ENCODE measurements around the gene NDUFS6.

The NDUFS6 gene

DNA sequence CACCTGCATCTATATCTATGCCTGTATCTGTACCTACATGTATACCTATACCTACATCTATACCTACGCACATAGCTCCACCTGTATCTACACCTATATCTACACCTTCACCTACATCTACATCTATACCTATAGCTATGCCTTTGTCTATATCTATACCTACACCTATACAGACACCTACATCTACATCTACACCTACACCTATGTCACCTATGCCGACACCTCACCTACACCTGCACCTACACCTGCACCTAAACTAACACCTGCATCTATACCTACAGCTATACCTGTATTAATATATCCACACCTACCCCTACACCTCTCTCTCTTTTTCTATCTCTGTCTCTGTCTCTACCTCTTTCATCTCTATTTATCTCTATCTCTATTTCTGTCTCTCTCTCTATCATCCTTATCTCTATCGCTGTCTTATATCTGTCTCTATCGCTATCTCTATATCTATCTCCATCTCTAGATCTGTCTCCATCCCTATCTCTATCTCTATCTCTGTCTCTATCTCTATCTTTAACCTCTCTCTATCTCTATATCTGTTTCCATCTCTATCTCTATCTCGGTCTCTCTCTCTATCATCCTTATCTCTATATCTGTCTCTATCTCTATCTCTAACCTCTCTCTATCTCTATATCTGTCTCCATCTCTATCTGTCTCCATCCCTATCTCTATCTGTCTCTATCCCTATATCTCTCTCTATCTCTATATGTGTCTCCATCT is 43.7 kb downstream of the NDUFS6 start:
- no peak overlapping the region for H3K4me3 ChIP-seq (ENCODE audit: low read depth, low read length)
- TF ChIP-seq, protein P1, sequence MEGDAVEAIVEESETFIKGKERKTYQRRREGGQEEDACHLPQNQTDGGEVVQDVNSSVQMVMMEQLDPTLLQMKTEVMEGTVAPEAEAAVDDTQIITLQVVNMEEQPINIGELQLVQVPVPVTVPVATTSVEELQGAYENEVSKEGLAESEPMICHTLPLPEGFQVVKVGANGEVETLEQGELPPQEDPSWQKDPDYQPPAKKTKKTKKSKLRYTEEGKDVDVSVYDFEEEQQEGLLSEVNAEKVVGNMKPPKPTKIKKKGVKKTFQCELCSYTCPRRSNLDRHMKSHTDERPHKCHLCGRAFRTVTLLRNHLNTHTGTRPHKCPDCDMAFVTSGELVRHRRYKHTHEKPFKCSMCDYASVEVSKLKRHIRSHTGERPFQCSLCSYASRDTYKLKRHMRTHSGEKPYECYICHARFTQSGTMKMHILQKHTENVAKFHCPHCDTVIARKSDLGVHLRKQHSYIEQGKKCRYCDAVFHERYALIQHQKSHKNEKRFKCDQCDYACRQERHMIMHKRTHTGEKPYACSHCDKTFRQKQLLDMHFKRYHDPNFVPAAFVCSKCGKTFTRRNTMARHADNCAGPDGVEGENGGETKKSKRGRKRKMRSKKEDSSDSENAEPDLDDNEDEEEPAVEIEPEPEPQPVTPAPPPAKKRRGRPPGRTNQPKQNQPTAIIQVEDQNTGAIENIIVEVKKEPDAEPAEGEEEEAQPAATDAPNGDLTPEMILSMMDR (IDR thresholded peaks at IDR 0.05; ENCODE audit: low read depth, low read length): no peak

DNA sequence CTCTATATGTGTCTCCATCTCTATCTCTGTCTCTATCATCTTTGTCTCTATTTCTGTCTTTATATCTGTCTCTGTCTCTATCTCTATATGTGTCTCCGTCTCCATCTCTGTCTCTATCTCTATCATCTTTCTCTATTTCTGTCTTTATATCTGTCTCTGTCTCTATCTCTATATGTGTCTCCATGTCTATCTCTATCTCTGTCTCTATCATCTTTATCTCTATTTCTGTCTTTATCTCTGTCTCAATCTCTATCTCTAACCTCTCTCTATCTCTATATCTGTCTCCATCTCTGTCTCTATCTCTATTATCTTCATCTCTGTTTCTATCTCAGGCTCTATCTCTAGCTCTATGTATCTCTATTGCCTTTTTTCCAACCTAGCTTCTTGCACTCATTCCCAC is 44.5 kb downstream of the NDUFS6 start:
- H3K4me3 ChIP-seq (ENCODE audit: low read depth, low read length): no peak overlapping the region
- TF ChIP-seq, protein P1 (IDR thresholded peaks at IDR 0.05; ENCODE audit: low read depth, low read length): no peak

DNA sequence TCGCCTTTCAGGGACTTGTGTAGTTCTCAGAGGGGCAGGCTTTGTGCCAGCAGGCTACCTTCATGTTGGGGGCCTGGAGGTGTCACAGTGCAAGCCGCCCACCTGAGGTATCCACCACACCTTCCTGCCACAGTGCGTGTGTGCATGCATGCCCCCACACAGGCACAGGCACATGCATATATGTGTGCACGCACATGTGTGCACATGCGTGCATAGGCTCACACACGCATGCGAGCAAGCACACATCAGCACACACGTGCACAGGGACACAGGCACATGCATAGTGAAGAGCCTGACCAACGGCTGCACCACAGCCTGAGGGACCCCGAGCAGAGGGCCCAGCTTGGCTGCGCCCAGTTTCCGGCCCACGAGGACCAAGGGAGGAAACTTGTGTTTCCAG is 45.4 kb downstream of the NDUFS6 start:
- no peak overlapping the region for H3K4me3 ChIP-seq (ENCODE audit: low read depth, low read length)
- TF ChIP-seq, protein P1 (IDR thresholded peaks at IDR 0.05; ENCODE audit: low read depth, low read length): no peak

DNA sequence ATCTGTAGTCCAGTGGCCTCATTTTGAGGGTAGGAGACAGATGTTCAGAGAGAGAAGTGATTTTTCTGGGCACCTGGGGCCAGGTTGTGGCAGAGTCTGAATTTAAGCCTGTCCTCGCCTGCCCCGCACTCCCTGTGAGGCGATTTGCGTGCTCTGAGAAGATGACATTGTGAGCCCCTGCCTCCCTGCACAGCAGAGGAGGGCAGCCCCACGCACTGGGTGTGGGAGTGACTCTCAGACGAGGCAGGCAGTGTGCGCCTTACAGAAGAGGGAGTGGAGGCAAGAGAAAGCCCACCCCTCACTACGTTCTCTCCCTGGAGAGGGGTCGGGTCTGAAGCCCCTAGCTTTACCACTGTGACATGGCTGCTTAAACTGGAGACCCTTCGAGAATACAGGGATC is 45.8 kb downstream of the NDUFS6 start:
- TF ChIP-seq, protein P1 (IDR thresholded peaks at IDR 0.05; ENCODE audit: low read depth, low read length): no peak
- no peak overlapping the region for H3K4me3 ChIP-seq (ENCODE audit: low read depth, low read length)

DNA sequence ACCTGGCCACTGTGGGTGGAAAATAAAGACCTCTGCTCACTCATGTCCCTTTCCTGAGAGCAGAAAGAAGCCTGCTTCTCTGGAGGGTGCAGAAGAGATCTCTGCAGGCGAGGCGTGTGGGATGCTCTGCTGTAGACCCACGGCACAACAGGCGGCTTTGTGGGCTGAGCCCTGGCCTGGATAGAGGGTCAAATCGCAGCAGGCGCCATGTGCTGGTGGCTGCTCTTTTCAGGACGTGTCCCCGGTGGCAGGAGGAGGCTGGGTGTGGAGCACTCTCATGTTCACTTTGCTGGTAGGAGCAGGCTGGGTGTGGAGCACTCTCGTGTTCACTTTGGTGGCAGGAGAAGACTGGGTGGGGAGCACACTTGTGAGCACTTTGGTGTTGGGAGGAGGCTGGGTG is 46.4 kb downstream of the NDUFS6 start:
- TF ChIP-seq, protein P1 (IDR thresholded peaks at IDR 0.05; ENCODE audit: low read depth, low read length): no peak
- H3K4me3 ChIP-seq (ENCODE audit: low read depth, low read length): no peak overlapping the region

DNA sequence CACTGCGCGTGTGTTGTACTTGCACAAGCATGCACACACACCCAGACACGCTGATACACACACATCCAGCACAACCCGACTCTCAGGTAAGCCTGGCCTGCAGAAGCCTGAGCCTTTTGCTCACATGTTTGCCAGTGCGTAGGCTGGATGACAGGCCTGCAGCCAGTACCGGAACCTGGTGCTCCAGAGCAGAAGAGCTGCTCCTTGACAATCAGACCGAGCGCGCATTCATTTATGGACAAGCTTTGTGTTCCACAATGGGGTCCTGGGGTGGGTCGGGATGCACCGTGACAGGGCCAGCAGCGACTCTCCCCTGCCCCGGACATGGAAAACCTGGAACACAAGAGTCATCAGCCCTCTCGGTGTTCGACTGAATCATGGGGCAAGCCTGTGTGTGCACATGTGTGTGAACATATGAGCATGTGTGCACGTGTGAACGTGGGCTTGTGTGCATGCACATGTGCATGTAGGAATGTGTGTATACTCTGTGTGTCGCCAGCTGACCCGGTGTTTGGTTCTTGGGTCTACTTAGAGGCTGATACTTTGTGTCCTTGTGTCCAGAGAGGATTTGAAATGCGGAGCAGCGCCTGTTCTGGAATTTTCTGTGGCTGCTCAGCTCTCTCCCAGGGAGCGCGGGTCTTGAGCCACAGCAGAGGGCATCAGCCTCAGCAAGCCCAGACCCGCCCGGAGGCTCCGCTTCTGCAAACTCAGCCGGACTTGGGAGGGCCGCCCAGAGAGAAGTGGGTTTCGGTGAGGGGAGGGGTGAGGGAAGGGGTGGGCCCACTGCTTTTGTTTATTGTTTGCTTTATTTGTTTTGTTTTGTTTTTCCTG is 49.3 kb downstream of the NDUFS6 start:
- TF ChIP-seq, protein P1 (IDR thresholded peaks at IDR 0.05; ENCODE audit: low read depth, low read length): no peak
- no peak overlapping the region for H3K4me3 ChIP-seq (ENCODE audit: low read depth, low read length)

Measured in WI38 (cell line).